Peyer's patch (tissue), 4 donors: ENCODE data around the gene PGD. TPM values are rescaled to one million over a fixed set of nuclear protein-coding genes. Genes with fewer than 3 reads are reported as not detected.

Experiments
- DNase-seq, 3 donors: peaks; one replicate each; pipeline ENCODE4 v3.0.0-alpha.2; 2017 to 2019
- H3K27ac ChIP-seq, 4 donors: fragments of 200-600 bp; sonication (generic); one replicate each; pipeline ENCODE4 v1.5.1; 2016 to 2019
- H3K27me3 ChIP-seq, 2 donors: fragments of 200-600 bp; sonication (generic); one replicate each; pipeline ENCODE4 v1.5.1; 2019
- H3K36me3 ChIP-seq, 3 donors: fragments of 200-600 bp; sonication (generic); one replicate each; pipeline ENCODE4 v1.5.1; 2016 to 2019
- H3K4me1 ChIP-seq, 4 donors: fragments of 200-600 bp; sonication (generic); one replicate each; pipeline ENCODE4 v1.5.1; 2016 to 2019
- H3K4me3 ChIP-seq, 4 donors: fragments of 200-600 bp; sonication (generic); 1 replicate in 3 of 4; 2 replicates in 1 of 4; pipeline ENCODE4 v1.5.1; 2016 to 2019; ENCODE audit warnings: mild to moderate bottlenecking in 1 of 4
- H3K9me3 ChIP-seq, 4 donors: fragments of 200-600 bp; sonication (generic); one replicate each; pipeline ENCODE4 v1.5.1; 2016 to 2019; ENCODE audit warnings: mild to moderate bottlenecking in 1 of 4
- CTCF ChIP-seq, 6 experiments: fragments of 450-650 bp in 4 of 6; fragments of 200-600 bp in 2 of 6; sonication (generic) in 1 of 6; IDR thresholded peaks; one replicate each; pipeline ENCODE4 v1.5.1; 2017 to 2019; ENCODE audit warnings: antibody characterized with exemption in 6 of 6, mild to moderate bottlenecking in 3 of 6, moderate library complexity in 1 of 6
- POLR2A ChIP-seq, 2 donors: fragments of 450-650 bp; IDR thresholded peaks; one replicate each; pipeline ENCODE4 v1.5.1; 2017; ENCODE audit warnings: antibody characterized with exemption in 2 of 2, mild to moderate bottlenecking in 2 of 2, moderate library complexity in 2 of 2
- total RNA-seq, 4 donors: library from RNA; depleted of rRNA; stranded (reverse); fragments of >200 nt; gene quantifications; one replicate each; pipeline ENCODE4 v1.1.0, GENCODE V29; 2016

Gene PGD
- total RNA-seq: 100 to 1,000 TPM; 111 to 186 (median 127) TPM

- Histone ChIP-seq H3K9me3 (no peaks in the 10 kb centered on the region), H3K27me3 (no peaks in the 10 kb centered on the region), H3K4me3 (peak within 1 kb of the TSS; percentile 87 to 100 (median 94)), H3K4me1 (peaks cover 0 to 14% (median 4%) of the 10 kb centered on the region in 4 donors), H3K27ac (peak within 1 kb of the TSS; percentile 91 to 98 (median 96)), H3K36me3 (peaks cover 0 to 15% (median 0%) of the 10 kb centered on the region in 3 donors)
- DNase-seq: peak; percentile 98 to 99 (median 99)
- TF ChIP-seq POLR2A (IDR thresholded peaks at IDR 0.05) (peak; percentile 74 to 81), CTCF (IDR thresholded peaks at IDR 0.05) (peak in 1 of 6 experiments; percentile 8)
These were observed at the start of gene PGD for GRCh38 chr1:10398734-10399443. Gene PGD (plus strand): TSS chr1:10399064. CDS start chr1:10399118, 54 bp downstream.

- TF ChIP-seq POLR2A (IDR thresholded peaks at IDR 0.05): no peak
- no peak for TF ChIP-seq CTCF (IDR thresholded peaks at IDR 0.05)
- no peaks in the 10 kb centered on the region for H3K9me3 ChIP-seq
- DNase-seq: no peak
- no peak overlapping the region for H3K4me3 ChIP-seq
- no peaks in the 10 kb centered on the region for H3K4me1 ChIP-seq
- no peak overlapping the region for H3K27ac ChIP-seq
- peaks cover 0 to 44% (median 0%) of the 10 kb centered on the region in 3 donors for H3K36me3 ChIP-seq
- no peaks in the 10 kb centered on the region for H3K27me3 ChIP-seq
These were observed 45.6 kb upstream of the PGD start for GRCh38 chr1:10353282-10353681.

GRCh38 chr1:10353693-10354092 lies 45.2 kb upstream of the PGD start:
- no peak for TF ChIP-seq CTCF (IDR thresholded peaks at IDR 0.05)
- no peak for TF ChIP-seq POLR2A (IDR thresholded peaks at IDR 0.05)
- no peaks in the 10 kb centered on the region for H3K4me1 ChIP-seq
- DNase-seq: no peak

GRCh38 chr1:10360045-10360444 lies 38.8 kb upstream of the PGD start:
- H3K9me3 ChIP-seq: no peaks in the 10 kb centered on the region
- no peak for TF ChIP-seq POLR2A (IDR thresholded peaks at IDR 0.05)
- no peak for TF ChIP-seq CTCF (IDR thresholded peaks at IDR 0.05)
- DNase-seq: no peak
- H3K4me3 ChIP-seq: no peak overlapping the region
- H3K27ac ChIP-seq: no peak overlapping the region
- no peaks in the 10 kb centered on the region for H3K4me1 ChIP-seq
- H3K27me3 ChIP-seq: no peaks in the 10 kb centered on the region
- peaks cover 0 to 33% (median 0%) of the 10 kb centered on the region in 3 donors for H3K36me3 ChIP-seq

More at GRCh38 chr1:10353693-10354092, 45.2 kb upstream of the PGD start:
- H3K27me3 ChIP-seq: no peaks in the 10 kb centered on the region
- no peak overlapping the region for H3K27ac ChIP-seq
- H3K4me3 ChIP-seq: no peak overlapping the region
- H3K36me3 ChIP-seq: peaks cover 0 to 40% (median 0%) of the 10 kb centered on the region in 3 donors
- no peaks in the 10 kb centered on the region for H3K9me3 ChIP-seq

GRCh38 chr1:10361515-10361914 lies 37.3 kb upstream of the PGD start:
- Histone ChIP-seq H3K9me3 (no peaks in the 10 kb centered on the region), H3K27me3 (no peaks in the 10 kb centered on the region), H3K4me3 (no peak overlapping the region), H3K4me1 (no peaks in the 10 kb centered on the region), H3K36me3 (peaks cover 0 to 43% (median 0%) of the 10 kb centered on the region in 3 donors), H3K27ac (no peak overlapping the region)
- TF ChIP-seq POLR2A (IDR thresholded peaks at IDR 0.05) (no peak), CTCF (IDR thresholded peaks at IDR 0.05) (no peak)
- DNase-seq: no peak
